OCI-LY7 (cell line): Measurements from ENCODE around the gene TRAF3. TPM values are rescaled to one million over a fixed set of nuclear protein-coding genes. Genes with fewer than 3 reads are reported as not detected.

ENCODE experiments used
- BruUV-seq: library from RNA; stranded (reverse); fragments of 400-500 nt; replicated peaks from 2 replicates; lab custom pipeline; 2021; lab: Mats Ljungman, UMichigan
- CTCF ChIA-PET: fragments of 300-600 bp; sonication (Branson Sonifier 250); formaldehyde crosslinking; loops from one replicate; lab custom pipeline; 2022; ENCODE audit warnings: antibody characterized with exemption; ENCODE audit not compliant: unreplicated experiment; lab: Charles Lee
- POLR2A ChIA-PET: fragments of 300-600 bp; sonication (Branson Sonifier 250); formaldehyde crosslinking; loops from one replicate; lab custom pipeline; 2022; ENCODE audit warnings: antibody characterized with exemption; lab: Charles Lee
- DNase-seq: peaks from one replicate; pipeline ENCODE4 v3.0.0-alpha.2; 2015; ENCODE audit warnings: low spot score
- H2AFZ ChIP-seq: fragments of 200-600 bp; sonication (generic), shearing (Covaris generic); 2 replicates; pipeline ENCODE4 v1.6.1; 2014; ENCODE audit warnings: mild to moderate bottlenecking, antibody characterized with exemption, low read length, moderate library complexity
- H3K27ac ChIP-seq: fragments of 200-600 bp; sonication (generic); 2 replicates; pipeline ENCODE4 v1.5.1; 2014; ENCODE audit warnings: mixed run types, low read depth, mild to moderate bottlenecking, moderate library complexity, low read length, inconsistent platforms; ENCODE audit not compliant: poor library complexity, severe bottlenecking
- H3K36me3 ChIP-seq: fragments of 200-600 bp; sonication (generic); 2 replicates; pipeline ENCODE4 v1.6.1; 2014; ENCODE audit warnings: mild to moderate bottlenecking, antibody characterized with exemption, low read length, moderate library complexity, mixed read lengths; ENCODE audit not compliant: insufficient read depth
- H3K4me1 ChIP-seq: fragments of 200-600 bp; sonication (generic); 2 replicates; pipeline ENCODE4 v1.5.1; 2014; ENCODE audit warnings: mild to moderate bottlenecking, low read length; ENCODE audit not compliant: insufficient read depth, poor library complexity, severe bottlenecking
- H3K4me2 ChIP-seq: fragments of 200-600 bp; sonication (generic); 2 replicates; pipeline ENCODE4 v1.6.1; 2014; ENCODE audit warnings: mild to moderate bottlenecking, low read length
- H3K4me3 ChIP-seq: fragments of 200-600 bp; sonication (generic); 2 replicates; pipeline ENCODE4 v1.5.1; 2014; ENCODE audit warnings: mild to moderate bottlenecking, low read depth, low read length; ENCODE audit not compliant: poor library complexity, severe bottlenecking
- H3K79me2 ChIP-seq: fragments of 200-600 bp; sonication (generic); 2 replicates; pipeline ENCODE4 v1.6.1; 2016; ENCODE audit warnings: low read depth, mild to moderate bottlenecking, low read length, moderate library complexity, mixed read lengths; ENCODE audit not compliant: insufficient read depth
- H3K9me2 ChIP-seq: fragments of 200-600 bp; sonication (generic); 2 replicates; pipeline ENCODE4 v1.6.1; 2016; ENCODE audit warnings: mild to moderate bottlenecking, low read length, mixed read lengths; ENCODE audit not compliant: insufficient read depth
- H3K9me3 ChIP-seq: fragments of 200-600 bp; sonication (generic); 2 replicates; pipeline ENCODE4 v1.6.1; 2014; ENCODE audit warnings: mild to moderate bottlenecking, mixed run types, low read length, mixed read lengths
- H4K20me1 ChIP-seq: fragments of 200-600 bp; sonication (generic); 2 replicates; pipeline ENCODE4 v1.6.1; 2014; ENCODE audit warnings: mild to moderate bottlenecking, antibody characterized with exemption, low read length, moderate library complexity, mixed read lengths; ENCODE audit not compliant: insufficient read depth
- CTCF ChIP-seq: fragments of 200-600 bp; sonication (generic); conservative IDR thresholded peaks from 2 replicates; pipeline ENCODE4 v1.5.1; 2014; ENCODE audit warnings: mild to moderate bottlenecking, antibody characterized with exemption, low read length, moderate library complexity, mixed read lengths
- EZH2phosphoT487 ChIP-seq: fragments of 200-600 bp; sonication (generic); IDR thresholded peaks from 2 replicates; pipeline ENCODE4 v1.6.1; 2018; ENCODE audit warnings: low read depth, borderline replicate concordance, mild to moderate bottlenecking, mixed run types, antibody characterized with exemption, low read length, moderate library complexity, mixed read lengths
- intact Hi-C: fragments of 100-400 bp; cut with micrococcal nuclease; formaldehyde crosslinking; loops from one replicate; pipeline ENCODE4 v1.10.0; 2022; ENCODE audit not compliant: unreplicated experiment
- total RNA-seq, 2 experiments: library from RNA; depleted of rRNA in 1 of 2; stranded (reverse); fragments of >200 nt in 1 of 2; shearing (Covaris generic) in 1 of 2; gene quantifications; 2 replicates each; pipeline ENCODE4 v1.2.3, GENCODE V29; 2014 to 2022

Gene TRAF3
- total RNA-seq, 2 experiments from 2014 or later = 0.82 to 2.9 TPM

GRCh38 chr14:102867826-102868580 is 90.8 kb downstream of the TRAF3 start:
- ChIA-PET CTCF (interaction anchor here (0.6 kb wide), 1 partner anchor 336 kb away, joined by 3 read pairs; no protein-coding TSS in a partner anchor), POLR2A (no interaction called here)
- TF ChIP-seq EZH2phosphoT487 (no peak), CTCF (no peak)
- H3K9me3 ChIP-seq = no peaks in the 10 kb centered on the region
- H4K20me1 ChIP-seq = no peaks in the 10 kb centered on the region
- no peak overlapping the region for H3K27ac ChIP-seq
- no peaks in the 10 kb centered on the region for H3K9me2 ChIP-seq
- intact Hi-C loops = no loop called here
- H3K36me3 ChIP-seq = no peaks in the 10 kb centered on the region
- H3K79me2 ChIP-seq = no peaks in the 10 kb centered on the region
- no peak overlapping the region for H3K4me2 ChIP-seq
- DNase-seq = no peak
- no TSS peak for BruUV-seq
- H3K4me3 ChIP-seq = no peak overlapping the region
- no peaks in the 10 kb centered on the region for H3K4me1 ChIP-seq
- no peak overlapping the region for H2AFZ ChIP-seq

- intact Hi-C loops = no loop called here
- no peaks in the 10 kb centered on the region for H3K36me3 ChIP-seq
These were observed 91.8 kb downstream of the TRAF3 start for GRCh38 chr14:102868956-102869547.

More at GRCh38 chr14:102868956-102869547, 91.8 kb downstream of the TRAF3 start:
- CTCF ChIA-PET = interaction anchor here (0.5 kb wide), 1 partner anchor 168 kb away, joined by 6 read pairs; no protein-coding TSS in a partner anchor
- H3K4me2 ChIP-seq = no peak overlapping the region
- H3K9me3 ChIP-seq = no peaks in the 10 kb centered on the region
- no peaks in the 10 kb centered on the region for H3K4me1 ChIP-seq
- TF ChIP-seq EZH2phosphoT487 (no peak), CTCF (no peak)
- POLR2A ChIA-PET = no interaction called here
- peak; percentile 21 for DNase-seq
- no peaks in the 10 kb centered on the region for H4K20me1 ChIP-seq
- BruUV-seq = no TSS peak
- H3K4me3 ChIP-seq = no peak overlapping the region
- no peaks in the 10 kb centered on the region for H3K79me2 ChIP-seq
- no peaks in the 10 kb centered on the region for H3K9me2 ChIP-seq
- no peak overlapping the region for H3K27ac ChIP-seq
- H2AFZ ChIP-seq = no peak overlapping the region
